NCI-H146 (cell line): ENCODE measurements around the gene TSPAN31.

Experiments used
- DNase-seq: peaks from one replicate; lab custom pipeline; 2025; lab: John Stamatoyannopoulos, UW

Gene TSPAN31

GRCh38 chr12:57752668-57753000, 7.8 kb downstream of the TSPAN31 start:
- no peak for DNase-seq

- DNase-seq = no peak
Measured at GRCh38 chr12:57753756-57754337, 9.0 kb downstream of the TSPAN31 start.

GRCh38 chr12:57754411-57755193, 9.8 kb downstream of the TSPAN31 start, which contains the start of gene MARCHF9:
Gene MARCHF9, plus strand, starts transcription at chr12:57755103. Its CDS starts 426 bp downstream, at chr12:57755529.
- DNase-seq = peak; percentile 94

GRCh38 chr12:57755194-57755453, 10.3 kb downstream of the TSPAN31 start:
- DNase-seq = no peak

GRCh38 chr12:57755454-57756372, 10.9 kb downstream of the TSPAN31 start:
- DNase-seq = peak; percentile 74

- DNase-seq = peak; percentile 10
Measured at GRCh38 chr12:57756406-57757341, 11.8 kb downstream of the TSPAN31 start.

GRCh38 chr12:57757771-57758170, 12.9 kb downstream of the TSPAN31 start:
- no peak for DNase-seq

- no peak for DNase-seq
Measured at GRCh38 chr12:57758552-57759359, 13.9 kb downstream of the TSPAN31 start.

- peak; percentile 34 for DNase-seq
Measured at GRCh38 chr12:57759360-57759980, 14.6 kb downstream of the TSPAN31 start.

- DNase-seq = no peak
Measured at GRCh38 chr12:57760347-57760982, 15.6 kb downstream of the TSPAN31 start.

GRCh38 chr12:57761391-57761998, 16.7 kb downstream of the TSPAN31 start:
- DNase-seq = no peak

GRCh38 chr12:57762463-57762862, 17.6 kb downstream of the TSPAN31 start:
- no peak for DNase-seq

GRCh38 chr12:57763881-57764661, 19.2 kb downstream of the TSPAN31 start:
- DNase-seq = no peak

GRCh38 chr12:57764662-57765002, 19.8 kb downstream of the TSPAN31 start:
- DNase-seq = peak; percentile 65

GRCh38 chr12:57765003-57765697, 20.3 kb downstream of the TSPAN31 start:
- DNase-seq = peak; percentile 55

GRCh38 chr12:57765698-57766463, 21.0 kb downstream of the TSPAN31 start:
- DNase-seq = peak; percentile 17
